HG02623 (cell line): ENCODE measurements around the gene WDR59.
"Not testable (repeated sequence)": the region's sequence is repeated elsewhere in the genome, so short reads cannot be mapped to it uniquely, and the experiment has no call there.

Experiments used
- ATAC-seq: cut with Tn5 transposase; IDR thresholded peaks from one replicate; pipeline ENCODE4 v1.9.1; 2021; ENCODE audit warnings: moderate library complexity; ENCODE audit not compliant: unreplicated experiment

The WDR59 gene

GRCh38 chr16:74982256-74982655 lies 2.7 kb downstream of the WDR59 start:
- no peak for ATAC-seq

DNA sequence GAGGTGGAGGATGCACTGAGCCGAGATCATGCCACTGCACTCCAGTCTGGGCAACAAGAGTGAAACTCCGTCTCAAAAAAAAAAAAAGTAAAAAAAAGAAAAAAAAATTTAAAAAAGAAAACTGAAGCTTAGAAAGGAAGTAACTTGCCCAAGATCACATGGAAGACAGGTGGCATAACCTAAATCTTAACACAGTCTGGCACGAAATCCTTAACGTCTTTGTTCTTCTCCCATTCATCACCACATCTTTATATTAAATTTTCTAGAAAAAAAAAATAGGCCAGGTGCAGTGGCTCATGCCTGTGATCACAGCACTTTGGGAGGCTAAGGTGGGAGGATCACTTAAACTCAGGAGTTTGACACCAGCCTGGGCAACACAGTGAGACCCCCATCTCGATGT lies 9.3 kb downstream of the WDR59 start:
- ATAC-seq = no peak

GRCh38 chr16:74973304-74973703 lies 11.6 kb downstream of the WDR59 start:
- ATAC-seq = no peak

DNA sequence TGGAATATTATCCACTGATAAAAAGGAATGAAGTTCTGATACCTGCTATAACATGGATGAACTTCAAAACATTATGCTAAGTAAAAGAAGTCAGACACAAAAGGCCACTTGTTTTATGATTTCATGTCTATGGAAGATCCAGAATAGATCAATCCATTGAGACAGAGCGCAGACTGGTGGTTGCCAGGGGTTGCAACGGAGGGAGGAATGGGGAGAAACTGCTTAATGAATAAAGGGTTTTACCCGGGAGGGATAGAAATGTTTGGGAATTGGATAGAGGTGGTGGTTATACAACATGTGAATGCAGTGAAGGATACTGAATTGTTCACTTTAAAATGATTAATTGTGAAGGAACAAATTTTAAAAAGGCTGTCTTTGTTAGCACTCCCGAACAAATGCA lies 30.2 kb downstream of the WDR59 start:
- no peak for ATAC-seq

DNA sequence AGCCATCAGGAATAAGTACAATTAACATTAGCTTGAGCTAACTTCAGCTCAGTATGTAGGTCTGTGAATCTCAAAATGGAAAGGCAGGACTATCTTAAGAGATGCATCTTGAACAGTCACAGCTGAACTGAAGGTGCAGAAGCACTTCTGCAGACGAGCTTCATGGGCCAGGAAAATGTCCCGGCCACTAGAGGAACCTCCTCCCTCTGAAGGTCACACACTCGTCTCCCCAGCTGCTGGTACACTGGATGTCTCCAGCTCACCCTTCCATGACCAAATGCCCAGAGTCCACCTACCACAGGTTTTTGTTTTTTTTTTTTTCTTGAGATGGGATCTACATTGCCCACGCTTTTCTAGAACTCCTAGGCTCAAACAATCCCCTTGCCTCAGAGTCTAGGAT lies 33.2 kb downstream of the WDR59 start:
- ATAC-seq = no peak

DNA sequence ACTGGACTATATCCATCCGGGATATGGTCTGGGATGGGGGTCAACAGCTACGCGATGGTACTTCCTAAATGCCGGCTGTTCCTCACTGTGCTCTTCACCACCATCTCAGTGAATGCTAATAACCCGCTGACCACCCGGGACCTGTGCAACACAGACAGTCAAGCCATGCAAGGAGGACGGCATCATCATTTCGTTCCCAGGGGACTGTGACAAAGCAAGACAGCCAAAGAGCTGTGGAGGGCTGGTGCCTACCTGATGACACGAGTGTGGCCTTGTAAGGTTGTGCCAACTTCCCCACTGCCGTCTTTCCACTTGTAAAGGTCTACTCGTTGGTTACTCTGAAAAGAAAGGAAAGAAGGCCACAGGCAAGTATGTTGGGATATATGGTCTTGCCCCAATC lies 33.7 kb downstream of the WDR59 start:
- ATAC-seq = no peak

DNA sequence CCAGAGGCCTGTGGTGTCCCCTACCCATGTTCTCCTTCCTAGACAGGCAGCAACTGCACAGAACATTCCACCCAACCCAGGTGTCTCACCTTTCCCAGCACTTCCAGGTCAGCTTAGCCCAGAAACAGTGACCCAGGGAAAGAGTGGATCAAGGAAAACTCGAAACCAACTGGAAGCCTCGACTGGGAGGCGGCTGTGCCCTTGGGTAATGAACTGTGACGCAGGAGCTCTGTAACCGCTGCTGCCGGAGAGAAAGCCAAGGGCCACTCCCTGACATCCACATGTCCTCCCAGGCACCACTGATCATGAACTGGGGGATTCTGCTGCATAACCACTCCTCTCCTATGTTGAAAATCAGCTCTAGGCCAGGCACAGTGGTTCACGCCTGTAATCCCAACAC lies 34.4 kb downstream of the WDR59 start:
- ATAC-seq = no peak

GRCh38 chr16:74949309-74949708 lies 35.6 kb downstream of the WDR59 start:
- no peak for ATAC-seq

DNA sequence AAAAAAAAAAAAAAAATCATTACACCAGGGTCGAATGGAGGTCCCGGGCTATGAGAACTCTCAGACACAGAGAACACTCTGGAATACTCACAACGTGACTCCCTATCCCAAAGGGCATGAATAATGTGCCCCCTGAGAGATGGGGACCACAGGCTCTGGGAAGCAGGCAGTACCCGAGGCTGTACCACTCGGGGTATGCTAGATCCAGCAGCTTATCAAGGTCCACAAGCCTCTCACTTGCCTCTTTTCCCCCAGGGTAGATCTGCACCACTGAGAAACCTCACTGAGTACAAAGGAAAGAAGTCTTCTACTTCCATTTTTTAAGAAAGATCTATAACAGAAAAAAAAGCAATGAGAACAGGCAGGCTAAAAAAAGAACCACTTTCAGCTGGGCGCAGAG lies 40.5 kb downstream of the WDR59 start:
- no peak for ATAC-seq

DNA sequence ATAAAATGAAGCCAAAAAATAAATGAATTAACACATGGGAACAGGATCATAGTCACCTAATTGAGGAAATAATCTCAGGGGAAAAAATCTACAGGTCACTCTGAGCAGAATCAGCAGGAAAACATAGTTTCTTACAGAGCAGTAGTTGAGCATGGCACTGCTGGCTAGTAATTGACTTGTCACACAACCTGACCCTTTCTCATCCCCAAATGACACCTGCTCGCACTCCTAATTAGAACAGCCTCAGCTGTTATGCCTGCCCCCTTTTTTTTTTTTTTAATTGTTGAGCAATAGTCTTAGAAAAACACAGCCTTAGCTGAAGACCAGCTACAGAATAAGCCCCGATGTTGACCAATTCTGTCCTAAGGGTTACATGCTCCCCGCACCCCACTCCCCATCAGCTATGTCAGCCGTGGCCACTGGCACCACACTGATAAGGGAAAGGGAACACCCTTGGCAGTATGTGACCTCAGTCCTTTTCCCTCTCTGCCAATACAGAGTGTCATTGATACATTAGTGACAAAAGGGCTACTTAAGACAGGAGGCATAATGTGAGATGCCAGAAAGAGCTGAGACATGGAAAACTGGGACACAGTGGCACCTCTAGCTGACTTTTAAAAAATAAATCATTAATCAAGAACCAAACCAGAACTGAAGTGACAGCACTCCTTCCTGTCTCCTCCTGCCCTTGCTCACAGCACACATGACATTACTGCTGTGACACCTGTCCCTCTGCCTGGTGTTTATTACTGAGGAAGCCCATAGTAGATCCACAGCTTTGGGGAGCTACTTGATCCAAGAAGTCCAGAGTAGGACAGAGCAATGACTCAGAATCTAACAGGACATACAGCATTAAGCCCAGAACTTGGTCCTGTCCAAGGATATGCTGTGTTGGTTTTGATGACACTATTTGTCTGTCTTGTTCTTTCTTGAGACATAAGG lies 41.7 kb downstream of the WDR59 start:
- ATAC-seq = no peak

GRCh38 chr16:74942566-74942965 lies 42.4 kb downstream of the WDR59 start:
- ATAC-seq = no peak

DNA sequence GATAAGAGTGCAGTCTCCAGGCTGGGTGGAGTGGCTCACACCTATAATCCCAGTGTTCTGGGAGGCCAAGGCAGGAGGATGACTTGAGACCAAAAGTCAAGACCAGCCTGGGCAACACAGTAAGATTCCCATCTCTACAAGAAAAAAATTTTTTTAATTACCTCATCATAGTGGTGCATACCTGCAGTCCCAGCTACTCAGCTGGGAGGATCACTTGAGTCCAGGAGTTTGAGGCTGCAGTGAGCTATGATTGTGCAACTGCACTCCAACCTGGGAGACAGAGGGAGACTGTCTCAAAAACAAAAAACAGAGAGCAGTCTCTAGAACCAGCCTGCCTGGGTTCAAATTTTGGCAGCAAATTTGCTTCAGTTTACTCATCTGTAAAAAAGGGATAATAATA lies 45.2 kb downstream of the WDR59 start:
- no peak for ATAC-seq

GRCh38 chr16:74936902-74937560 lies 47.9 kb downstream of the WDR59 start:
- peak; percentile 84 for ATAC-seq

- ATAC-seq = no peak
These were observed 53.5 kb downstream of the WDR59 start for GRCh38 chr16:74931445-74931844.

GRCh38 chr16:74929636-74930035 lies 55.3 kb downstream of the WDR59 start:
- no peak for ATAC-seq

- no peak for ATAC-seq
These were observed 58.1 kb downstream of the WDR59 start for GRCh38 chr16:74926805-74927204.

- no peak for ATAC-seq
These were observed 61.0 kb downstream of the WDR59 start for GRCh38 chr16:74923766-74924460.

DNA sequence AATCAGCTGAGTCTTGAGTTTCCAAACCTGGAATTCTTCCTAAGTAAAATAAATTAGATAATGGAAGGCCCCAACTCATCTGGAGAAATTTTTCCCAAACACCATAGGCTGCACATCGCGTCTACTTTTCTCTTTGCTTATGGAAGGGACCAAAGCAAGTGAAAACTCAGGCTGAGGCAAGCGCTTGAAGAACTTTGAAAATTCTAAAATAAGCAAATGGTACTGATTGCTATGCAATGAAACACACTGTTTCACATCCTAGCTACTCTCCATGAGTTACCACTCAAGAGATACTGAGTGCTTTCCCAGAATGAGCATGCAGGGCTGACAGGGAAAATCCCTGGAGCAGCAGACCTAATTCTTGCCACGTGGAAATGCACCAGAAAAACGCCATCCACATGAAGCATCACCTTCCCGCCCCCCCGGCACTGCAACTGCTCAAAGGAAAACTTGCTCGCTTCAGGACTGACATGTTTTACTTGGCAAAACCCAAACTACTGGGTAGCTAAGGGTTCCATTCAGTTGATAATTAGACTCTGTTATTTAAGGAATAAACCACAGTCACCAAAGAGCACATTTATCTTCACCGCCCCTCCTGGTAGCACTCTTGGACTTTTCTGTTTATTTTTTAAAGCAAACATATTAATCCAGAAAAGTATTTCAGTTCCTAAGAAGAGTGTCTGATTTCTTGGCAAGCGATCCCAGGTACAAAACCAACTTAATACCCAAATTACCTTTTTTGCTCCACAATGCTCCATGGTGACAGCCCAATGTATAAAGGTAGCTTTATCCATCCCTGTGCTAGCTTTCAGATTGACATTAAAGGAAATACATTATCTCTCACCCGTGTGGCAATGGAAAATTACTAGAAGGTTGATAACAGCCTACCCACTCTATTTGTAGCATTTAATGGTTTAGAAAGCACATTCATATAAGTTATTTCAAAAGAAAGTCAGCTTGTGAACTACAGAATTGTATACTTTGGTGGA lies 62.5 kb downstream of the WDR59 start:
- ATAC-seq = no peak

GRCh38 chr16:74921051-74921450 lies 63.9 kb downstream of the WDR59 start:
- ATAC-seq = no peak

GRCh38 chr16:74909665-74910064 lies 75.3 kb downstream of the WDR59 start:
- no peak for ATAC-seq

GRCh38 chr16:74908759-74909158 lies 76.2 kb downstream of the WDR59 start:
- not testable (repeated sequence) for ATAC-seq
